TTC549 (cell line): ENCODE data around the gene ANKRD13A.
"Not testable (repeated sequence)": the region's sequence is repeated elsewhere in the genome, so short reads cannot be mapped to it uniquely, and the experiment has no call there.

Experiments used
- FAIRE-seq: peaks from 2 replicates; lab custom pipeline; 2012; peaks lifted over from hg19 to GRCh38; lab: Jason Lieb, UNC

Gene ANKRD13A

DNA sequence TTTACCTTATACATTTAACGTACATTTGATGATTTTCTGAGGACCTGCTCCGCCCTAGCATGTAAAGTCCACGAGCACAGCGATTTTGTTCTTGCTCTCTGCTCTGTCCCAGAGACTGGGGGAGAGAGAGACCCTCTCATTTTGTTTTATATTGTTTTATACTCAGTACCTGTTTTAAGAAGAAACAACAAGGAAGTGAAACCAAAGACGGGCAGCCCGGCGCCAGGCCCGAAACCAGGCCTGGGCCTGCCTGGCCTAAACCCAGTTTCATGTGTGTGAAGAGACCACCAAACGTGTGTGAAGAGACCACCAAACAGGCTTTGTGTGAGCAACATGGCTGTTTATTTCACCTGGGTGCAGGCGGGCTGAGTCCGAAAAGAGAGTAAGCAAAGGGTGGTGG is 49.8 kb downstream of the ANKRD13A start:
- FAIRE-seq = not testable (repeated sequence)

DNA sequence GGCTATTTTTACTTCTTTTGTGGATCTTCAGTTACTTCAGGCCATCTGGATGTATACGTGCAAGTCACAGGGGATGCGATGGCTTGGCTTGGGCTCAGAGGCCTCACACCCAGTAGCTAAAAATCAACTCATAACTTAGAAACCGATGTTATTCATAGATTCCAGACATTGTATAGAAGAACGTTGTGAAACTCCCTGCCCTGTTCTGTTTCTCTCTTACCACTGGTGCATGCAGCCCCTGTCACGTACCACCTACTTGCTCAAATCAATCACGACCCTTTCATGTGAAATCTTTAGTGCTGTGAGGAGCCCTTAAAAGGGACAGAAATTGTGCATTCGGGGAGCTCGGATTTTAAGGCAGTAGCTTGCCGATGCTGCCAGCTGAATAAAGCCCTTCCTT is 50.4 kb downstream of the ANKRD13A start:
- not testable (repeated sequence) for FAIRE-seq

DNA sequence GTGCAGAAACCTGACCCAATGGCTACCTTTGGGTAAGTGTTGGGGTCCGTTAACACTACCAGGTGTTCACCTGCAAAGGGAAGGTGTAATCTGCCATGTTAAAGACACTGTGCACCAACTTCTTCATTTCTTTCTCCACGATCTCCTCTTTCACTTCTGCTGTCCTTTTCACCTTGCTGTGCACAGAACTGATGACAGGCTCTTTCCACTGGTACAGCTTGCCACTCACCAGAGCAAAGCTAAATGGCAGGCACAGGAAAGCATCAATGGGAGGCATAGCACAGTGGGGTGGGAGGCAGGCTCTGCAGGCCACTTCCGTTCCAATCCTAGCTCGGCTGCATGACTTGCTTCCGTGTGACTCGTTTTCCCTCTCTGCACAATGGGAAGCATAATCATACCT is 51.7 kb downstream of the ANKRD13A start:
- FAIRE-seq = no peak

DNA sequence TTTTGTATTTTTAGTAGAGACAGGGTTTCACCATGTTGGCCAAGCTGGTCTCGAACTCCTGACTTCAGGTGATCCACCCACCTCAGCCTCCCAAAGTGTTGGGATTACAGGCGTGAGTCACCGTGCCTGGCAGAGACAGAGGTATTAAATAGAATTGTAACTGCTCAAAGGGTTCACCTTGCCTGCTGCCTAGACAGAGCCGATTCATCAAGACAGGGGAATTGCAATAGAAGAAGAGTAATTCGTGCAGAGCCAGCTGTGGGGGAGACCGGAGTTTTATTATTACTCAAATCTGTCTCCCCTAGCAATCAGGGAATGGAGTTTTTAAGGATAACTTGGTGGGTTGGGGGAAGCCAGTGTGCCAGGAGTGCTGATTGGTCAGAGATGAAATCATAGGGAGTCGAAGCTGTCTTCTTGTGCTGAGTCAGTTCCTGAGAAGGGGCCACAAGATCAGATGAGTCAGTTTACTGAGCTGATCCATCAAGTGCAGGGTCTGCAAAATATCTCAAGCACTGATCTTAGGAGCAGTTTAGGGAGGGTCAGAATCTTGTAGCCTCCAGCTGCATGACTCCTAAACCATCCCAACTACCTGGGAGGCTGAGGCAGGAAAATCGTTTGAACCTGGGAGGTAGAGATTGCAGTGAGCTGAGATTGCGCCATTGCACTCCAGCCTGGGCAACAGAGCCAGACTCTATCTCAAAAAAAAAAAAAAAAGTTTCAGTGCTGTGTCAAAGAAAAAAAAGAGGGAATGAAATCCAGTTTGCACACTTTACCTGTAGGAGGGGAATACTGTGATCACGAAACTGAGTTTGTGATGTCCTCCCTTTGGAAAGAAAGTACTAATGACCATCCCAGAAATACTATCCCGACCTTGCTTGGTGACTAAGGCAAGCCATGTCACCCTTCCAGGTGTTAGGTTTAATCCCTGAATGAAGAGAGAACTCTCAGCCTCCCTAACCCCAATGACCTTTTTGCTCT is 56.4 kb downstream of the ANKRD13A start:
- not testable (repeated sequence) for FAIRE-seq

DNA sequence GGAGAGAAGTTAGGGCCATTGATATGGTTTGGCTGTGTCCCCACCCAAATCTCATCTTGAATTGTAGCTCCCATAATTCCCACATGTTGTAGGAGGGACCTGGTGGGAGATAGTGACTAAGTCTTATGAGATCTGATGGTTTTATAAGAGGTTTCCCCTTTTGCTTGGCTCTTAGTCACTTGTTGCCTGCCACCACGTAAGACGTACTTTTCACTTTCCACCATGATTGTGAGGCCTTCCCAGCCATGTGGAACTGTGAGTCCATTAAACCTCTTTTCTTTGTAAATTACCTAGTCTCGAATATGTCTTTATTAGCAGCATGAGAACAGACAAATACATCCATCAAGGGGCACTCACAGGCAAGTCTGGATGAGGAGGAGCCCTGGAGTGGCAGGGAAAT is 57.4 kb downstream of the ANKRD13A start:
- FAIRE-seq = not testable (repeated sequence)

DNA sequence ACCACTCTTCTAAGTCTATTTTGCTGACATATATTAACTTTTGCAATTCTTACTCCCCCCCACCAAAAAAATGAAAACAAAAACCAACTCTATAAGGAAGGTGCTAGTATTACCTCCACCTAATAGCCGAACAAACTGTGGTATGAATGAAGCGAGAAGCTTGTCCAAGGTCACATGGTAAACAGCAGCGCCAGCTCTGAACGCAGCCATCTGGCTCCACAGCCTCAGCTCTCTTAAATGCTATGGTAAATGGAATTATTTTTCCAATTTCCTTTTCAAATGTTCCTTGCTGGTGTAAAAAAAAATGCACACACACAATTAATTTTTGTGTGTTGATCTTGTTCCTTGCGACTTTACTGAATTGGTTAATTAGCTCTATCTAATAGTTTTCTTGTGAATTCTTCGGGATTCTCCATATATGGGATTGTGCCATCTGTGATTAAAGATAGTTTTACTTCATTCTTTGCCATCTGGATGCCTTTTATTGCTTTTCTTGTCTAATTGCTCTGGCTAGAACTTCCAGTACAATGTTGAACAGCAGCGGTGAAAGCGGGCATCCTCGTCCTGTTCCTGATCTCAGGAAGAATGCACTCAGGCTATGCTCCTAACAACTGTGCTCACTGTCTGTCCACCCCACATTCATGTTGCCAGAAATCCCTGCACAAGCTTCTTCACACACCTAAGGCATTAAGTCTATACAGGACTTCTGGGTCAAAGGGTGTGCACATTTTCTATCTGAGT is 59.8 kb downstream of the ANKRD13A start:
- FAIRE-seq = no peak

DNA sequence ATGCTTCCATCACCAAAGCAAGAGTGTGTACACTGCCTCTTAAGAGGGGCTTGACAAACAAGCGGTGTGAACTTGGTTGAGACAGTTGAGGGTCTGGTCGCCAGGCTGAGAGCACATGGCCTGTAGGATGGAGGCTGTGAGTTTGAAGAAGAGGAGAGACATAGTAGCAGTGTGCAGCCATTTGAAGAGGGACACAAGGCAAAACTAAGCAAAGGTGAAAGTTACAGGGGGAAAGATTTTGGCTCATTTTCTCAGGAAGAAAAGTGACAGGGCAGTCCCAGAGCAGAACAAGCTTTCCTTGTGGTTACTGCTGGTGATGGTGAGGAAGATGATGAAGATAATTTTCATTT is 60.4 kb downstream of the ANKRD13A start:
- FAIRE-seq = no peak

DNA sequence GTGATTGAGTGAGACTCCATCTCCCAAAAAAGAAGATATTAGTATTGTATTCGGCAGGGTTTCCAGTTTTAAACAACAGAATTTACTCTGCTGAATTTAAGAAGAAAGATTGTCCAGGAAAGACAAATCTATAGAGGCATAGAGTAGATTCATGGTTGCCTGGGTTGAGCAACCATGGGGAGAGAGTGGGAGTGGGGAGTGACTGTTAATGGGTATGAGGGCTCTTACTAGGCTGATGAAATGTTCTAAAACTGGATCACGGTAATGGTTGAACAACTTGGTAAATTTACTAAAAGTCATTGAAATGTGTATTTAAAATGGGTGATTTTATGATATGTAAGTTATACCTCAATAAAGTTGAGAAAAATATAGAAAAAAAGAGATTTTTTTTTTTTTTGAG is 63.0 kb downstream of the ANKRD13A start:
- FAIRE-seq = no peak

DNA sequence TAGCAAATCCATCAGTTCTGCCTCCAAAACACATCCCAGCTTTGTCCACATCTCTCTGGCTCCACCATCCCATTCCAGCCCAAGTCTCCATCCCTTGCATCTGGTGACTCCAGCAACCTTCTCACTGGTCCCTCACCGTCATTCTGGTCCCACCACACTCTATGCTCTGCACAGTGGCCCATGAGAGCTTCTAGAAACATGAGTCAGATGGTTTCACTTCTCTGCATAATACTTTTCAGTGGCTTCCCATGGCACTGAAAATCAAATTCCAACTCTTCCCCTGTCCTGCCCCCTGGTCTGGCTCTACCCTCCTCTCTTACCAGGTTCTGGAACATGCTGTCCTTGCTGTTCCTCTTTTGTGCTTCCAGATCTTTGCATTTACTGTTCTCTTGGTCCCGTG is 66.3 kb downstream of the ANKRD13A start:
- FAIRE-seq = no peak

DNA sequence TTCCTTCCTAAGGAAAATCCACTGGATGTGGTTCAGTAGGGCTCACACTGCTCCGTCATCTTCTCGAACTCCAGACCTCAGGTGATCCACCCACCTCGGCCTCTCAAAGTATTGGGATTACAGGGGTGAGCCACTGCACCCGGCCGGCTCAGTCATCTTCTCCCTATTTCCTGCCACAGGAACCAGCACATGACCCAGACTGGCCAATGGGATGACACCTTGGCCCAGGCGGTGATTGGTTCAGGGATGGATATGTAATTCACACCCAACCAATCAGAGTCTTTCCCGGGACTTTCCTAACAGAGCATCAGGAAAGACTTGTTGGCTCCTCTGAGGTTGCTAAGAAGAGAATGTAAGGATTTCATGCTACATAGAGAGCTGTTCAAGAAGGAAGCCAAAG is 68.3 kb downstream of the ANKRD13A start:
- no peak for FAIRE-seq

DNA sequence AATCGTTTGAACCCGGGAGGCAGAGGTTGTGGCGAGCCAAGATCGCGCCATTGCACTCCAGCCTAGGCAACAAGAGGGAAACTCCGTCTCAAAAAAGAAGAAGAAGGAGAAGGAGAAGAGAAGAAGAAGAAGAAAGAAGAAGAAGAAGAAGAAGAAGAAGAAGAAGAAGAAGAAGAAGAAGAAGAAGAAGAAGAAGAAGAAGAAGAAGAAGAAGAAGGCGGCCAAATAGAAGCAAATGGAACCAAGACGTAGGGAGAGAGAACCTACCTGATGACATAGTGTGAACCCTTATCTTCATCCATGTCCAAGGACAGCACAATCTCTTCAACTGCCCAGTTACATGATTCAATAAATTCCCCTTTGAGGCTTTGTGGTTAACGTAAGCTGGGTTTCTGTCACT is 68.9 kb downstream of the ANKRD13A start:
- FAIRE-seq = not testable (repeated sequence)

DNA sequence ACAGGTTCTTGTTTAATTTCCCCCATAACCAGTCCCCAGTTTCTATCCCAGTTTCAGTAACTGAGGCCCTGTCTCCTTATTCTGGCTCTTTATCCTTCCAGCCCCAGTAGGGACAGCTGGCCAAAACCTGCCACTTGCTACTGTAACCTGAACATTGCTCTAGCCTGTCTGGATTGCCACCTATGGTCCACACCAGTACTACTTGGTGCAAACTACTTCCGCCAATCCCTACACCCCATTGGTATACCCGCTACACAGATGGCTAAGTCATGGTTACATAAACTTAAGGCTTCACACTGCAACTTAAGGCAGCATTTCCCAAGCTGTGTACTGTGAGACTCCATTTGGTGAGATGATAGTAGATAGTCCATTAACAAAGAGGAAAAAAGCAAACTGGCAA is 69.4 kb downstream of the ANKRD13A start:
- FAIRE-seq = no peak

DNA sequence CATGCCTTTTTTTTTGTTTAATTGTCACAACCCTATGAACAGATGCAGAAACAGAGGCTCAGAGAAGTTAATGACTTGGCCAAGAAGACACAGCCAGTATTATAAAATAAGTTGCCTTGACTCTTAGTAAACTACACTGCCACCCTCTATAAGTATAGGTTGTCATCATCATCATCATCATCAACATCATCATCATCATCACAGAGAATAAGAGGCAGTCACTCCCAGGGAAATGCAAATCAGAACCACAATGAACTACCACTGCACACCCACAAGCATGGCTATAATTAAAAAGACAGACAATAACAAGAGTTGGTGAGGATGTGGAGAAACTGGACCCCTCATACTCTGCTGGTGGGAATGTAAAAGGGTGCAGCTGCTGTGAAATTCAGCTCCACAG is 72.3 kb downstream of the ANKRD13A start:
- no peak for FAIRE-seq

DNA sequence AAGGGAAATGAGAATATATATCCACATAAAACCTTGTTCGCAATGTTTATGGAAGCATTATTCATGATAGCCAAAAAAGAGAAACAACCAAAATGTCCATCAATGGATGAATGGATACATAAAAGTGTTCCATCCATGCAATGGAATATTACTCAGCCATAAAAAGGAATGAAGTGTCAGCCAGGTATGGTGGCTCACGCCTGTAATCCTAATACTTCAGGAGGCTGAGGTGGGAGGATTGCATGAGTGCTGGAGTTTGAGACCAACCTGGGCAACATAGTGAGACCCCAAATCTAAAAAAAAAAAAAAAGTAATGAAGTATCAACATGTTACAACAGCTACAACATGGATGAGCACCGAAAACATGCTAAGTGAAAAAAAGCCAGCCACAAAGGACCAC is 72.7 kb downstream of the ANKRD13A start:
- no peak for FAIRE-seq

DNA sequence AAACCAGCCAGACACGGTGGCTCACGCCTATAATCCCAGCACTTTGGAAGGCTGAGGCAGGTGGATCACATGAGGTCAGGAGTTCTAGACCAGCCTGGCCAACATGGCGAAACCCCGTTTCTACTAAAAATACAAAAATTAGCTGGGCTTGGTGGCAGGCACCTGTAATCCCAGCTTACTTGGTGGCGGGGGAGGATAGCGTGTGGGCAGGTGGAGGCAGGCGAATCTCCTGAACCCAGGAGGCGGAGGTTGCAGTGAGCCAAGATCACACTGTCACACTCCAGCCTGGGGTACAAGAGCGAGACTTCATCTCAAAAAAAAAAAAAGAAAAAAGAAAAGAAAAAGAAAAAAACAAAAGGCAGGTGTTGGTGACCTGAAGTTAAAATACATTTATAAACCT is 73.4 kb downstream of the ANKRD13A start:
- FAIRE-seq = not testable (repeated sequence)

DNA sequence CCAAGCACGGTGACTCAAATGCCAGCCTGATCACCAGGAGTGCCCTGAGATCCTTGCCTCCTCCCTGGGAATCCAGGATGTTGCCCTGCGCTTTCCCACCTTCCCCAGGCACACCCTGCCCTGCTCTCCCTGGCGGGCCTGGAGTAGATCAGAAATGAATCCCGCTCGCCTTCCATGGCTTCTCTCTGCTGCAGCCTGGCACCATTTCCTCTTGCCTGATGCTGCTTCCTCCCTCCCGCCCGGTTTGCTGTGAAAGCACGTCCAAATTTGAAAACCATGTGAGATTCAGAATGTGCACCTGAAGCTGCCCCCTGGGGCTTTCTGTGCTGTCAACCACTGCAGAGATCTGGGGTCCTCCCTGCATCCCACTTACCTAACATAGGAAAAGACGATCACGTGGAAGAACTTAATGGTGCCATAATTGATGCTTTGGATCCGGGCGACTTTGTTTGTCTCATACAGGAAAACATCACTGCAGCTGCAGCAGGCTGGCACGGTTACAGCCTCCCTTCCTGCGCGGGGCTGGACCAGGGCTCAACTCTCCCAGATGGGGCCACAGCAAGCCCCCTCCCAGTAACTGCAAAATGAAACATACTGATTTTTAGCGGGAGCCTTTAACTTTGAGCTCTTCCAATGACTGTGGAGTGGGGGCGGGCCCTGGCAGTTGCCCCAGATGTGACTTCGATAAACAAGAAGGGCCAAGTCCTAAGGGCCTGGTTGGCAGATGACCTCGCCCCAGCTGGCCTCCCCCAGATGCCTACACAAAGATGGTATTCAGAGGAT is 74.0 kb downstream of the ANKRD13A start:
- FAIRE-seq = no peak

DNA sequence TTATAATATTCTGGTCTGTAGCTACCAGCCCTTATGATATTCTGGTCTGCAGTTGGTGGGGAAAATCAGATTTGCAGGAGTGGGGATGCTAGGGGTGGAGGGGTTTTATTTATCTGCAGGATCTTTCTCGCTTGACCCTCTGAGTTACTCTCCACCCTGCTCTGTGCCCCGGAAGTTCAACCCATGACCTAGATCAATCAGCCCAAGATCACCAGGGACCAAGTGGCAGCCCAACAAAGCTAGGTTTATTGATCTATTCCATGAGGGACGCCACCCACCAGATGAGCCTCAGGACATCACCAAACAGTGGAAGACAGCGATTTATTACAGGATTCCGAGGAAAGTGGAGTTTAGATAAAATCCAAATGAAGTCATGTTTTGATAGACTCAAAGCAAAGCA is 74.9 kb downstream of the ANKRD13A start:
- no peak for FAIRE-seq

DNA sequence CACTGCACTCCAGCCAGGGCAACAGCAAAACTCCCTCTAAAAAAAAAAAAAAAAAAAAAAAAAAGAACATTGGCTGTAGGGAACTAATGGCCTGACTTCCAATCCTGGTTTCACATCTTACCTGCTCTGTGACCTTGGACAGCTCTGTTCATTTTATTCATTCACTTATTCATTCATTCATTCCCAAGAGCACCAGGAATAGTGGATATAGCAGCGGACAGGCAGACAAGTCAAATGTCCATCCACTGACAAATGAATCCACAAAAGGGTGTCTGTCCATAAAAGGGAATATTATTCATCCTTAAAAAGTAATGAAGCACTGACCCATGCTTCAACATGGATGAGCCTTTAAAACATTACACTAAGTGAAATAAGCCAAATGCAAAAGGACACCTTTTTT is 76.7 kb downstream of the ANKRD13A start:
- FAIRE-seq = no peak

DNA sequence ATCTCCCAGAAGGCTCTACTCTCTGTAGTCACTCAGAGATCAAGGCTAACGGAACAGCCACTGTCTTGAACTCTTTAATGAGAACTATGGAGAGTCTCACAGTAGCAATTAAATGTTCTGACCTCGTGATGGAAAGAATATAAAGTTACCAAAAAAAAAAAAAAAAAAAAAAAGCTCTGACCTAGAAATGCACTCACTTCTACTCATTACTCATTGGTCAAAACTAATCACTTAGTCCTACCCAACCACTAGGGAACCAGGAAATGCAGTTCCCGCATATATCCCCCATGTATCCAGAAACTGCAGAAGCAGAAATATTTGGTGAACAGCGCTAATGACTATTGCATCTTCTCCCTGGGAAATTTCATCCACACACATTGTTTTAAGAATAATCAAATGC is 78.6 kb downstream of the ANKRD13A start:
- FAIRE-seq = no peak

DNA sequence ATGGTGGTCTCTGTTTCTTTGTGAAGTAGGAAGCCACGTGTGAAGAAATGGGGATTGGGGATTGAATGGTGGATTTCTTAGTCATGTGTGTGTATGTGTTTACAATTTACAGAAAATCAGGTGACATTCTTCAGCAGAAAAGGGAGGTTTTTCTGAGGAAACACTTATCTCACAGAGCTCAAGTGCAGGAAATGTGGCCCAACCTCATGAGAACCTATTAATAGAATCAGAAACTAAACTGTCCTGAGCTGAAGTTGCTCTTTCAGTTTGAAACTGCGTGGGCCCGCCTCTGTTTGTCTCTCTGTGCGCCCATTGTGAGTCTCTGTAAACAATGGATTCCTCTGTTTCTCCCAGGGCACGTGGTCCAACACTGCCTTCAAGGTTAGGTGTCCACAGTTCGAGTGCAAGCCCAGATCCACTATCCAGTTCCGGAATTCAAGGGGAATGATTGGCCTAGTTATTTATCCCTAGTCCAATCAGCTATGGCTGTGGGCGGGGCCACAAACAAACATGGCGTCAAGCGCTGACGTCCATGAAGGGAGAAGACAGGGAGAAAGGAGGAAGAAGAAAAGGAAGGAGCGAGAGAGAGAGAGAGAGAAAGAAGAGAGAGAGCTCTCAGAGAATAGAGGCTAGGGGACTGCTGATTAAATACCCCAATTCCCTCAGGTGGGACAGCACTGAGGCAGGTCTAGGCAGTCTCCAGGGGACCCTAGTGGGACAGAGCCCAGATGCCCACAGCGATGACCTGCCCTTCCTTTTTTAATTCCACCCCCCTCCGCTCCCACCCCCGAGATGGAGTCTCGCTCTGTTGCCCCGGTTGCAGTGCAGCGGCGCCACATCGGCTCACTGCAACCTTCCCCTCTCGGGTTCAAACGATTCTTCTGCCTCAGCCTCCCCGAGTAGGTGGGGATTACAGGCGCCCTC is 80.5 kb downstream of the ANKRD13A start:
- FAIRE-seq = no peak

DNA sequence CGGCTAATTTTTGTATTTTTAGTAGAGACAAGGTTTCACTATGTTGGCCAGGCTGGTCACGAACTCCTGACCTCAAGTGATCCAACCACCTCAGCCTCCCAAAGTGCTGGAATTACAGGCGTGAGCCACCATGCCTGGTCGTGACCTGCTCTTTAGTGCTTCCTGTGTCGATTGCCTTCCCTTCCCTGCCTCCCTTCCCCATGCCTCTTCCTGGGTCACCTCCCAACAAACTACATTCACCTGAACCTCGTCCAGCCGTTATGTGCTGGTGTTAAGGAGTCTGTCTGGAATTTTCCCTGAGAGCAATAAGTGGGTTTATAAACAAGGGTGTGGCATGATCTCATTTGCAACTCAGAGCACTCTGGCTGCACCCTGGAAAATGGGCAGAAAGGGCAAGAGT is 81.2 kb downstream of the ANKRD13A start:
- FAIRE-seq = no peak
